HEK293 (cell line): ENCODE measurements around the gene CDON.
A peak's percentile ranks its signal among the peaks of the same experiment; 100 is the strongest.

Source experiments
- CTCF ChIA-PET: fragments of 350-600 bp; formaldehyde crosslinking; extraction: SDS; loops from one replicate; lab custom pipeline; 2021; ENCODE audit warnings: antibody characterized with exemption; lab: Yijun Ruan, JAX
- POLR2A ChIA-PET: fragments of 300-600 bp; formaldehyde crosslinking; extraction: SDS; loops from one replicate; lab custom pipeline; 2020; ENCODE audit warnings: antibody characterized with exemption, inconsistent platforms; lab: Yijun Ruan, JAX
- H3K27ac ChIP-seq: fragments of 200-500 bp; sonication (Bioruptor generic); 2 replicates; pipeline ENCODE4 v1.5.1; 2014; ENCODE audit warnings: low read depth, low read length, control low read depth, inconsistent platforms; ENCODE audit errors: extremely low read depth
- H3K36me3 ChIP-seq, 2 experiments: fragments of 200-500 bp in 1 of 2; sonication (Bioruptor generic) in 1 of 2; 1 replicate in 1 of 2; 2 replicates in 1 of 2; pipeline ENCODE4 v1.5.1; 2014 to 2017; ENCODE audit warnings: inconsistent platforms in 2 of 2, low read length in 2 of 2; ENCODE audit not compliant: control insufficient read depth in 2 of 2, insufficient read depth in 1 of 2
- H3K4me1 ChIP-seq: fragments of 200-500 bp; sonication (Bioruptor generic); 2 replicates; pipeline ENCODE4 v1.5.1; 2014; ENCODE audit warnings: mild to moderate bottlenecking, low read length, inconsistent platforms; ENCODE audit not compliant: control insufficient read depth, insufficient read depth
- H3K4me3 ChIP-seq: 2 replicates; pipeline ENCODE4 v1.5.1; 2011; ENCODE audit warnings: low read depth, mild to moderate bottlenecking, control low read depth, low read length, moderate library complexity
- H3K9me3 ChIP-seq: fragments of 200-500 bp; sonication (Bioruptor generic); 2 replicates; pipeline ENCODE4 v1.5.1; 2014; ENCODE audit warnings: low read depth, low read length, inconsistent platforms; ENCODE audit not compliant: control insufficient read depth, insufficient read depth
- BCL11B ChIP-seq: fragments of 450-650 bp; formaldehyde crosslinking; IDR thresholded peaks from 2 replicates; pipeline ENCODE4 v1.5.1; 2016; ENCODE audit warnings: low read depth, missing biosample characterization, missing genetic modification characterization
- FEZF1 ChIP-seq: fragments of 450-650 bp; formaldehyde crosslinking; IDR thresholded peaks from 2 replicates; pipeline ENCODE4 v1.5.1; 2016; ENCODE audit warnings: missing biosample characterization, missing genetic modification characterization
- GFI1B ChIP-seq: fragments of 450-650 bp; formaldehyde crosslinking; IDR thresholded peaks from 2 replicates; pipeline ENCODE4 v1.5.1; 2016; ENCODE audit warnings: missing biosample characterization, missing genetic modification characterization
- GLI2 ChIP-seq: fragments of 450-650 bp; formaldehyde crosslinking; IDR thresholded peaks from 2 replicates; pipeline ENCODE4; 2017; ENCODE audit warnings: missing biosample characterization, missing genetic modification characterization, low read depth, borderline replicate concordance
- GLIS1 ChIP-seq: fragments of 450-650 bp; formaldehyde crosslinking; IDR thresholded peaks from 2 replicates; pipeline ENCODE4 v1.5.1; 2016; ENCODE audit warnings: missing biosample characterization, missing genetic modification characterization
- IKZF3 ChIP-seq: fragments of 450-650 bp; IDR thresholded peaks from 2 replicates; pipeline ENCODE4 v1.5.0; 2018; ENCODE audit warnings: missing biosample characterization, mild to moderate bottlenecking, missing genetic modification characterization, moderate library complexity
- KLF1 ChIP-seq: fragments of 450-650 bp; formaldehyde crosslinking; IDR thresholded peaks from 2 replicates; pipeline ENCODE4 v1.5.1; 2016; ENCODE audit warnings: missing biosample characterization, missing genetic modification characterization
- KLF10 ChIP-seq: fragments of 450-650 bp; IDR thresholded peaks from 2 replicates; pipeline ENCODE4 v1.5.1; 2018; ENCODE audit warnings: missing biosample characterization, mild to moderate bottlenecking, missing genetic modification characterization
- KLF17 ChIP-seq: fragments of 450-650 bp; formaldehyde crosslinking; IDR thresholded peaks from 2 replicates; pipeline ENCODE4 v1.5.1; 2016; ENCODE audit warnings: missing biosample characterization, missing genetic modification characterization
- KLF7 ChIP-seq: fragments of 450-650 bp; formaldehyde crosslinking; IDR thresholded peaks from 2 replicates; pipeline ENCODE4 v1.5.1; 2016; ENCODE audit warnings: missing biosample characterization, missing genetic modification characterization, borderline replicate concordance
- OSR2 ChIP-seq: fragments of 450-650 bp; formaldehyde crosslinking; IDR thresholded peaks from 2 replicates; pipeline ENCODE4 v1.5.1; 2016; ENCODE audit warnings: missing biosample characterization, missing genetic modification characterization
- PRDM6 ChIP-seq: fragments of 450-650 bp; formaldehyde crosslinking; IDR thresholded peaks from 2 replicates; pipeline ENCODE4 v1.5.1; 2017; ENCODE audit warnings: missing biosample characterization, missing genetic modification characterization
- SP2 ChIP-seq: fragments of 450-650 bp; formaldehyde crosslinking; IDR thresholded peaks from 2 replicates; pipeline ENCODE4 v1.5.1; 2016; ENCODE audit warnings: missing biosample characterization, missing genetic modification characterization
- TCF7L2 ChIP-seq: IDR thresholded peaks from 2 replicates; pipeline ENCODE4 v1.6.1; 2011; ENCODE audit warnings: low read depth, mild to moderate bottlenecking, inconsistent platforms, low read length, moderate library complexity, borderline replicate concordance
- ZBTB26 ChIP-seq: fragments of 450-650 bp; formaldehyde crosslinking; optimal IDR thresholded peaks from 2 replicates; pipeline ENCODE3; 2016; ENCODE audit warnings: missing biosample characterization, mild to moderate bottlenecking, missing genetic modification characterization
- ZNF10 ChIP-seq: fragments of 450-650 bp; formaldehyde crosslinking; IDR thresholded peaks from 2 replicates; pipeline ENCODE4 v1.5.1; 2017; ENCODE audit warnings: missing biosample characterization, missing genetic modification characterization
- ZNF19 ChIP-seq: fragments of 450-650 bp; formaldehyde crosslinking; IDR thresholded peaks from 2 replicates; pipeline ENCODE4; 2016; ENCODE audit warnings: missing biosample characterization, missing genetic modification characterization, low read depth
- ZNF280D ChIP-seq: fragments of 450-650 bp; formaldehyde crosslinking; IDR thresholded peaks from 2 replicates; pipeline ENCODE4 v1.5.1; 2016; ENCODE audit warnings: missing biosample characterization, missing genetic modification characterization
- ZNF37A ChIP-seq: fragments of 450-650 bp; IDR thresholded peaks from 2 replicates; pipeline ENCODE4 v1.5.1; 2018; ENCODE audit warnings: missing biosample characterization, missing genetic modification characterization
- ZNF521 ChIP-seq: fragments of 450-650 bp; formaldehyde crosslinking; IDR thresholded peaks from 2 replicates; pipeline ENCODE4 v1.5.1; 2017; ENCODE audit warnings: missing biosample characterization, mild to moderate bottlenecking, missing genetic modification characterization
- ZNF624 ChIP-seq: fragments of 450-650 bp; formaldehyde crosslinking; IDR thresholded peaks from 2 replicates; pipeline ENCODE4 v1.5.1; 2017; ENCODE audit warnings: missing biosample characterization, missing genetic modification characterization
- ZNF664 ChIP-seq: fragments of 450-650 bp; formaldehyde crosslinking; IDR thresholded peaks from 2 replicates; pipeline ENCODE4 v1.5.1; 2016; ENCODE audit warnings: missing biosample characterization, missing genetic modification characterization
- ZNF707 ChIP-seq: fragments of 450-650 bp; formaldehyde crosslinking; IDR thresholded peaks from 2 replicates; pipeline ENCODE4 v1.5.1; 2016; ENCODE audit warnings: missing biosample characterization, missing genetic modification characterization
- ZNF843 ChIP-seq: fragments of 450-650 bp; formaldehyde crosslinking; IDR thresholded peaks from 2 replicates; pipeline ENCODE4 v1.5.1; 2016; ENCODE audit warnings: missing biosample characterization, missing genetic modification characterization
- ZXDB ChIP-seq: fragments of 450-650 bp; formaldehyde crosslinking; IDR thresholded peaks from 2 replicates; pipeline ENCODE4 v1.5.1; 2016; ENCODE audit warnings: missing biosample characterization, missing genetic modification characterization

The CDON gene

GRCh38 chr11:126051117-126051516, 11.5 kb downstream of the CDON start:
- Histone ChIP-seq H3K27ac (0 out of 2 replicates have a peak overlapping the region, but pooled peaks have one; percentile 57), H3K36me3 (no peaks in the 10 kb centered on the region), H3K9me3 (no peaks in the 10 kb centered on the region), H3K4me3 (no peak overlapping the region), H3K4me1 (peaks cover 2% of the 10 kb centered on the region; the same call in 1 of the 2 replicates)
- TF ChIP-seq KLF17 (tag by site-specific recombination) (0 out of 2 replicates have a peak, but pooled peaks have one; percentile 36), ZBTB26 (tag by site-specific recombination) (no peak), ZNF37A (tag by site-specific recombination) (no peak), KLF7 (peak; percentile 64; the same call in 1 of the 2 replicates), ZNF843 (tag by site-specific recombination) (peak; percentile 64; the same call in 1 of the 2 replicates), BCL11B (tag by site-specific recombination) (no peak), KLF10 (tag by site-specific recombination) (peak; percentile 13; the same call in 1 of the 2 replicates), SP2 (tag by site-specific recombination) (no peak), GLIS1 (tag by site-specific recombination) (no peak), ZNF521 (tag by site-specific recombination) (no peak), ZNF19 (tag by site-specific recombination) (no peak), GFI1B (tag by site-specific recombination) (0 out of 2 replicates have a peak, but pooled peaks have one; percentile 15), ZNF10 (tag by site-specific recombination) (no peak), ZNF280D (tag by site-specific recombination) (no peak), ZNF624 (tag by site-specific recombination) (no peak), KLF1 (tag by site-specific recombination) (peak; percentile 72), ZXDB (tag by site-specific recombination) (peak; percentile 69)
- CTCF ChIA-PET: interaction anchor here (0.7 to 2.7 kb wide), 2 partner anchors 10 to 481 kb away, joined by 4 to 10 read pairs; no protein-coding TSS in a partner anchor
- POLR2A ChIA-PET: interaction anchor here (0.7 to 1.1 kb wide), 3 partner anchors 12 to 54 kb away, joined by 3 read pairs; partner anchors contain the start of gene CDON

- ChIA-PET POLR2A (interaction anchor here (1.3 kb wide), 2 partner anchors 10 to 12 kb away, joined by 4 to 5 read pairs; no protein-coding TSS in a partner anchor), CTCF (interaction anchor here (0.6 to 1.1 kb wide), 2 partner anchors 12 to 15 kb away, joined by 3 to 4 read pairs; no protein-coding TSS in a partner anchor)
- Histone ChIP-seq H3K27ac (no peak overlapping the region), H3K9me3 (no peaks in the 10 kb centered on the region), H3K4me1 (peaks cover 2% of the 10 kb centered on the region; the same call in 1 of the 2 replicates), H3K4me3 (no peak overlapping the region), H3K36me3 (no peaks in the 10 kb centered on the region; a peak in 1 of 3 replicates)
- TF ChIP-seq IKZF3 (tag by site-specific recombination): peak; percentile 45; the same call in 1 of the 2 replicates
- TF ChIP-seq FEZF1: 0 out of 2 replicates have a peak, but pooled peaks have one; percentile 35
- no peak for TF ChIP-seq ZNF664 (tag by site-specific recombination)
- peak; percentile 72 for TF ChIP-seq PRDM6
- no peak for TF ChIP-seq TCF7L2
- peak; percentile 55; the same call in 1 of the 2 replicates for TF ChIP-seq GLI2 (tag by site-specific recombination)
- no peak for TF ChIP-seq ZNF707 (tag by site-specific recombination)
- TF ChIP-seq OSR2: peak; percentile 54
- TF ChIP-seq ZNF843 (tag by site-specific recombination): 0 out of 2 replicates have a peak, but pooled peaks have one; percentile 49
Observed at GRCh38 chr11:126049159-126049558, 13.5 kb downstream of the CDON start.
